Measurements from ENCODE around the gene SLITRK6. TPM values are rescaled to one million over a fixed set of nuclear protein-coding genes. Genes with fewer than 3 reads are reported as not detected.

Gene SLITRK6
- total RNA-seq, 1 experiment from 2014 or later: not detected

- H2AFZ ChIP-seq (ENCODE audit: low read depth, low read length, poor library complexity, severe bottlenecking): no peak overlapping the region
- H3K9me2 ChIP-seq (ENCODE audit: insufficient read depth): no peaks in the 10 kb centered on the region
- no peaks in the 10 kb centered on the region for H3K4me1 ChIP-seq (ENCODE audit: control insufficient read depth in 1 of 2, insufficient read depth in 2 of 2, low read length in 2 of 2)
- TF ChIP-seq YY1 (IDR thresholded peaks at IDR 0.05; ENCODE audit: extremely low read depth, insufficient replicate concordance, low read depth, low read length) (no peak), SIN3A (IDR thresholded peaks at IDR 0.05; ENCODE audit: low read depth) (no peak), CBX3 (IDR thresholded peaks at IDR 0.05; ENCODE audit: low read depth) (no peak), CTCF (IDR thresholded peaks at IDR 0.05 in 2 of 3, conservative IDR thresholded peaks at IDR 0.05 in 1 of 3; ENCODE audit: borderline replicate concordance in 1 of 3, insufficient read depth in 1 of 3, low read depth in 2 of 3, low read length in 2 of 3) (no peak), ELF1 (IDR thresholded peaks at IDR 0.05; ENCODE audit: borderline replicate concordance, low read depth) (no peak), EGR1 (IDR thresholded peaks at IDR 0.05; ENCODE audit: low read depth) (no peak), RAD21 (IDR thresholded peaks at IDR 0.05; ENCODE audit: low read depth) (no peak), CEBPB (IDR thresholded peaks at IDR 0.05; ENCODE audit: low read depth) (no peak), EZH2phosphoT487 (IDR thresholded peaks at IDR 0.05; ENCODE audit: borderline replicate concordance) (no peak), FOSL1 (IDR thresholded peaks at IDR 0.05; ENCODE audit: low read depth) (no peak), POLR2A (IDR thresholded peaks at IDR 0.05; ENCODE audit: borderline replicate concordance, extremely low read depth, insufficient read depth, insufficient read length) (no peak), TCF7L2 (IDR thresholded peaks at IDR 0.05; ENCODE audit: borderline replicate concordance, extremely low read depth, insufficient read depth, insufficient read length) (no peak), MAX (IDR thresholded peaks at IDR 0.05) (no peak), EZH2 (IDR thresholded peaks at IDR 0.05) (no peak)
- TF ChIP-seq, protein P1, sequence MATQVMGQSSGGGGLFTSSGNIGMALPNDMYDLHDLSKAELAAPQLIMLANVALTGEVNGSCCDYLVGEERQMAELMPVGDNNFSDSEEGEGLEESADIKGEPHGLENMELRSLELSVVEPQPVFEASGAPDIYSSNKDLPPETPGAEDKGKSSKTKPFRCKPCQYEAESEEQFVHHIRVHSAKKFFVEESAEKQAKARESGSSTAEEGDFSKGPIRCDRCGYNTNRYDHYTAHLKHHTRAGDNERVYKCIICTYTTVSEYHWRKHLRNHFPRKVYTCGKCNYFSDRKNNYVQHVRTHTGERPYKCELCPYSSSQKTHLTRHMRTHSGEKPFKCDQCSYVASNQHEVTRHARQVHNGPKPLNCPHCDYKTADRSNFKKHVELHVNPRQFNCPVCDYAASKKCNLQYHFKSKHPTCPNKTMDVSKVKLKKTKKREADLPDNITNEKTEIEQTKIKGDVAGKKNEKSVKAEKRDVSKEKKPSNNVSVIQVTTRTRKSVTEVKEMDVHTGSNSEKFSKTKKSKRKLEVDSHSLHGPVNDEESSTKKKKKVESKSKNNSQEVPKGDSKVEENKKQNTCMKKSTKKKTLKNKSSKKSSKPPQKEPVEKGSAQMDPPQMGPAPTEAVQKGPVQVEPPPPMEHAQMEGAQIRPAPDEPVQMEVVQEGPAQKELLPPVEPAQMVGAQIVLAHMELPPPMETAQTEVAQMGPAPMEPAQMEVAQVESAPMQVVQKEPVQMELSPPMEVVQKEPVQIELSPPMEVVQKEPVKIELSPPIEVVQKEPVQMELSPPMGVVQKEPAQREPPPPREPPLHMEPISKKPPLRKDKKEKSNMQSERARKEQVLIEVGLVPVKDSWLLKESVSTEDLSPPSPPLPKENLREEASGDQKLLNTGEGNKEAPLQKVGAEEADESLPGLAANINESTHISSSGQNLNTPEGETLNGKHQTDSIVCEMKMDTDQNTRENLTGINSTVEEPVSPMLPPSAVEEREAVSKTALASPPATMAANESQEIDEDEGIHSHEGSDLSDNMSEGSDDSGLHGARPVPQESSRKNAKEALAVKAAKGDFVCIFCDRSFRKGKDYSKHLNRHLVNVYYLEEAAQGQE (IDR thresholded peaks at IDR 0.05; ENCODE audit: low read depth): no peak
- TF ChIP-seq, protein P2, sequence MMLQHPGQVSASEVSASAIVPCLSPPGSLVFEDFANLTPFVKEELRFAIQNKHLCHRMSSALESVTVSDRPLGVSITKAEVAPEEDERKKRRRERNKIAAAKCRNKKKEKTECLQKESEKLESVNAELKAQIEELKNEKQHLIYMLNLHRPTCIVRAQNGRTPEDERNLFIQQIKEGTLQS (IDR thresholded peaks at IDR 0.05): no peak
- RAD21 ChIA-PET (ENCODE audit: low non-redundant PET in 1 of 2, low total read pairs in 2 of 2, uncharacterized antibody in 2 of 2, unreplicated experiment in 2 of 2): no interaction called here
- H3K4me3 ChIP-seq (replicated peaks in 1 of 2; ENCODE audit: low read depth in 1 of 2, low read length in 2 of 2): no peak overlapping the region
- no peaks in the 10 kb centered on the region for H3K27me3 ChIP-seq (ENCODE audit: insufficient read depth, low read length)
- no peak overlapping the region for H3K4me2 ChIP-seq (ENCODE audit: low read length)
- no peaks in the 10 kb centered on the region for H3K9me3 ChIP-seq (ENCODE audit: control insufficient read depth in 1 of 2, insufficient read depth in 1 of 2, low read depth in 1 of 2, low read length in 2 of 2)
- CTCF ChIA-PET: interaction anchor here (1.6 kb wide), 1 partner anchor 9 kb away, joined by 4 read pairs; no protein-coding TSS in a partner anchor
- POLR2A ChIA-PET: no interaction called here
- ATAC-seq (no peak), DNase-seq (ENCODE audit: low read depth, low spot score) (no peak)
- no peaks in the 10 kb centered on the region for H3K79me2 ChIP-seq (ENCODE audit: insufficient read depth, low read length)
- H4K20me1 ChIP-seq (ENCODE audit: insufficient read depth): no peaks in the 10 kb centered on the region
- no peak overlapping the region for H3K9ac ChIP-seq (ENCODE audit: low read length)
- intact Hi-C loops (cut with micrococcal nuclease): no loop called here
- H3K36me3 ChIP-seq (ENCODE audit: control insufficient read depth in 1 of 2, insufficient read depth in 2 of 2, low read length in 2 of 2): no peaks in the 10 kb centered on the region
- no TSS peak for BruUV-seq (replicated peaks)
- H3K27ac ChIP-seq (ENCODE audit: low read depth, low read length): no peak overlapping the region
These were observed 20.3 kb upstream of the SLITRK6 start for GRCh38 chr13:85819513-85819912.
